SHP77 treated with DMSO at 0.1 percent for 48 hours (cell line): ENCODE results near the gene SNAPC4.
A peak's percentile ranks its signal among the peaks of the same experiment; 100 is the strongest.
"Not testable (repeated sequence)": the region's sequence is repeated elsewhere in the genome, so short reads cannot be mapped to it uniquely, and the experiment has no call there.

Source experiments
- DNase-seq: peaks from one replicate; lab custom pipeline; 2025; lab: John Stamatoyannopoulos, UW

SNAPC4 gene

GRCh38 chr9:136410500-136411287 lies 10.7 kb upstream of the SNAPC4 start, which contains the start of the genes ENTR1 and PMPCA:
ENTR1 (minus strand) TSS chr9:136410614; CDS start chr9:136410397, 217 bp downstream.
PMPCA (plus strand) TSS chr9:136410658; CDS start chr9:136410669, 11 bp downstream.
- DNase-seq, result peak; percentile 34

- no peak for DNase-seq
Observed at GRCh38 chr9:136409557-136410455, 9.8 kb upstream of the SNAPC4 start.

GRCh38 chr9:136407911-136408310 lies 7.9 kb upstream of the SNAPC4 start:
- DNase-seq, result no peak

DNA sequence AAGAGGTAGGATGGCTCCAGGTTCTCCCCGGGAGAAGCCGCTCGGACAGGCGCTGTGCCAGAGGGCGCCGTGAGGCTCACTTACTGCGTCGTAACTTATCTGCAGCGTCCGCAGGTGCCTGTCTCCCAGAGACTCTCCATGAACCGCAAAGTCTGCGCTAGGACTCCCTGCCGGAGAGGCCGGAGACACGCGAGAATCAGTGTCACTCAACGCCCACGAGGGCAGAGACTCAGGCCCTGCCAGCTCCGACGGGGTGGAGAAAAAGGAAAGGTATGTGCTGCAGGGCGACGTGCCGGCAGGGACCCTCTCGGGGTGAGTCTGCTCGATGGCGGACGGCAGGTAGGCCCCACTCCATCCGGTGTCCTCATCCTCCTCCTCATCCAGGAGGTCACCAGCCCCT lies 7.1 kb upstream of the SNAPC4 start:
- not testable (repeated sequence) for DNase-seq

DNA sequence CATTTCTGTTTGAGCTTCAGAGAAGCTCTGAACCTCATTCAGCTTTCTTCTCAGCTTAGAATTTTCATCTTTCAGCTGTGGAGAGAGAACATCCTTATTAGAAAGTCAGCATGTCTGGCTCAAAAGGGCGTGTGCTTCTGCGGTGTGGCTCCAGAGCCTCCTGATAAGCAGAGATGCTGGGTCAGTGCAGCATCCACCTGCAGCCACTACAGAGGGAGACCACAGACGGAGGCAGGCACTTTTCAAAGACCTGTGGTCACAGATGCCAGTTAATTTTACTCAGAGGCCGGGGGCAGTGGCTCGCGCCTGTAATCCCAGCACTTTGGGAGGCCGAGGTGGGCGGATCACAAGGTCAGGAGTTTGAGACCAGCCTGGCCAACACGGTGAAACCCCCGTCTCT lies 5.9 kb upstream of the SNAPC4 start:
- not testable (repeated sequence) for DNase-seq

- DNase-seq, result no peak
Observed at GRCh38 chr9:136405481-136405880, 5.5 kb upstream of the SNAPC4 start.

GRCh38 chr9:136404801-136405136 lies 4.8 kb upstream of the SNAPC4 start:
- DNase-seq, result no peak

DNA sequence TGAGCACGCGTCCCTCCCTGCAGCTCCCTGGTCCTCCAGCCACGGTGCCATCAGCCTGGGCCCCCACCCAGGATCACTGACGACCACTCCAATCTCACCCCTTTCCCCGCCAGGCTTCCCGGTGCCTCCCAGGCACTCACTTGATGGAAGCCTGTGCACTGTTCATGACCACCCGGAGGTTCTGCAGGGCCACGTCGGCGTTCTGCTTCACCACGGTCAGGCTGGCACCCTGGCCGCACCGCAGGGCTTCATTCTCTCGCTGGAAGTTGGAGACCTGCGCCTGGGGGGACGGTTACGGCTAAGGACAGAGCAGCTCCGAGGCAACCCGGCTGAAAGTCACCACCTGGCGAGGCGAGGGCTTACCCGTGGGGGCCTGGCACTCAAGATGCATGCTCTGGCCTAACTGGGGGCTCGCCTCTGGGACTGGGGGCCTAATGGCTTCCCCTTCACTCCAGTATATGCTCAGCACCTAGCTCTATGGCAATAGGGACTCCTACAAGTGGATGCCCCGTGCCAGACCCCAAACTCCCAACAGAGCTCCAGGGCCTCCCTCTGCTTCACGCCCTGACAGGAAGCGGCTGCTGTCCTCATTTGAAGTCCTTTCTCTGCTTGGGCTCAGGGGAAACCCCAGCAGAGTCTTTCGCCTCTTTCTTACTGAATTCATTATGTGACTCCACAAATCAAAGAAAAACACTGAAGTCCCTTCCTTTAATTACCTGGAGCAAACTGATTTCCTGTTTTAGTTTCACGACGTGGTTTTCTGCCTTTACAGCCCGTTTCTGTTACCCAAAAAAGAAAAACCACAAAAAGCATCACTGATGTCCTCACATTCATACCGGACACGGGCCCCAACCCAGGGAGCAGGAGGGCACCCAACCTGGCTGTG lies 4.2 kb upstream of the SNAPC4 start:
- DNase-seq, result no peak

DNA sequence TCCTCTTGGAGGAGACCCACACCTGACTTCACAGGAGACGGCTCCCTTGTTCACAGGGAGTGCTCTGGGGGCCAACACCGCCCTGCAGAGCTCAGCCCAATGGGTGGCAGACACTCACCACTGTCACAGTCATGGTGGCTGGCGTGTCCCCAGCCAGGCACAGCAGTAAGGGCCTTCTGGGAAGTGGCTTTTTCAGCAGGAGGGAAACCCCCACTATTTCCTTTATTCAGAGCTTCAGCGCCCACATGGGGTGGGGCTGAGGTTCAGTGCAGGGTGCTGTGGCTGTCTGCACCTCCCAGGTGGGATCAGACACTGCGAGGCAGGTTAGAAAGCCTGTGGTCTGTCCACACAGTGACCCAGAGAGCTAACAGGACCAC lies 3.6 kb upstream of the SNAPC4 start:
- DNase-seq, result no peak

DNA sequence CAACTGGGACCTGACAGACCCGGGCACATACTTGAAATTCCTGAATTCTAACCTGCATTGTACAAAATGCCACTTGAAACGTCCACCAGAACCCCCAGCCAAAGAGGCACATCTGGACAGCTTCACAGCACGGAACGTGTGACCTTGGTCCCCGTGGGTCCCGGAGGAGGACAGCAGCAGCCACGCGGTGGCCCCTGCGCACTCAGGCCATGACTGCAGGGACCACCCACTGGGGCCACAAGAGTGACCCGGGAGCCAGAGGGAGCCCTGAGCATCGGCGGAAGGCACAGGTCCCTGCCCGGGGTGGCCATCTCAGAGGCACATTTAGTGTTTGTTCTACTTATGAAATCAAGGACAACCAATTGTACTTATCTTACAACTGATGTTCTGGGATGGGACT lies 2.1 kb upstream of the SNAPC4 start:
- no peak for DNase-seq

DNA sequence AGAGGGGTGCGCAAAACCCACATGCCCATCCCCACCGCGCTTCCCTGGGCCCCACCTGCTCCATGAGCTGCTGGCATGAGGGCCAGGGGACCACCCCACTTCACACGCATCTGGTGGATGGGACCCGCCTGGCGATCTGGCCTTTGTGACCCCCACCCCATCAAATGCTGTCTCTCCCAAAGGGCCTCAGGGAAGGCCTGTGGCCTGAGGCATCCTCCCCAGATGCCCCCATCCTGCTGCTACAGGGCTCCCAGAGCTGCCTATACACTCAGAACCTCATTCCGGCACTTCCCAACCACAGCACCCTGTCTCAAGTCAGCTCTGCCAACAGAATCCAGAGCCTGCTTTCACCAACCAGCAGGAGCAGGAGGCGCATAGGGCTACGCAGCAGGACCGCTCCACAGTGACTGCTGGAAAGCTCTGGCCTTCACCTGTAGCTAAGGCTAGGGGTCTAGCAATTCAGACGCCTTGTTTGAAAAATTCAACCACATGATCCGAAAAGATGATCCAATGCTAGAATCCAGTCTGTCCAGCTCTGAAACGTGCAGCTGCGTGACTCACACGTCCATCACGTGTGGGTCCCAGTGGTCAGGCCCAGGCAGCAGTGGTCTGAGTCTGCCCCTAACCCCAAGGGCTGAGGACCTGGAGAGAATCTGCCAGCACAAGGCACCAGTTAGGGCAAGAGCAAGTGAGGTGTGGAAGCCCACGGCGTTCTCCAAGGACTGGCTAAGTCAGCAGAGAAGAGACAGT lies 1.4 kb upstream of the SNAPC4 start:
- DNase-seq, result no peak

- no peak for DNase-seq
Observed at GRCh38 chr9:136399176-136400037, 563 bp downstream of the SNAPC4 start.

DNA sequence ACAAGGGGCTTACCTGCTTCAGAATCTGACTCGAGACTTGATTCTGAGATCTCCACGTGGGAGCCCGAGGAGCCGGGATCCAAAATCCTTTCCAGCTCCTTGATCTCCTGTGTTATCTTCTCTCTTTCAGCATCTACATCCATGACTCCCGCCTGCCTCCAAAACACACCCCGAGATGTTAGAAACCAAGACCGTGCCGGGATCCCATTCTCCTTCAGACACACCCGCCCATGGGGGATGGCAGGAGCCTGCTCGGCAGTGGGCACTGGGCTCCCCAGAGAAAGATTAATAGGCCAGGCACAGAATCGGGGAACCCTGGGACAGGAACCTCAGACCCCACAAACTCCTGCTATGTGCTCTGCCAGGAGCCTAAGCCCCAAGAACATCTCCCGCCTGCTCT lies 1.7 kb downstream of the SNAPC4 start:
- DNase-seq, result no peak

DNA sequence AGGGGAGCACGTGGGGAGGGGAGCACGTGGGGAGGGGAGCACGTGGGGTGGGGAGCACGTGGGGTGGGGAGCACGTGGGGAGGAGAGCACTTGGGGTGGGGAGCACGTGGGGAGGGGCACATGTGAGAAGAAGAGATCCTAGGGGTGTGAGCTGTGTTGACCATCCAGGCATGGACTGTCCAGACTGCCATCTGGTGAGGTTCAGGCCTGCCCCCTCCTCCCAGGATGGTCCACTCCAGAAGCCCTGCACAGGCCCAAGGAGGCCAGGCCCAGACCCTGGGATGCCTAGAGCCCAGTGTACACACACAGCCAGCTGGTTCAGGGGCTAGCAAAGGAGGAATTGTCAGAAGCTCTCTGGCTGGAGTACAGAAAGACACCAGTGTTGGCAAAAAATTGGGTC lies 2.3 kb downstream of the SNAPC4 start:
- DNase-seq, result no peak

DNA sequence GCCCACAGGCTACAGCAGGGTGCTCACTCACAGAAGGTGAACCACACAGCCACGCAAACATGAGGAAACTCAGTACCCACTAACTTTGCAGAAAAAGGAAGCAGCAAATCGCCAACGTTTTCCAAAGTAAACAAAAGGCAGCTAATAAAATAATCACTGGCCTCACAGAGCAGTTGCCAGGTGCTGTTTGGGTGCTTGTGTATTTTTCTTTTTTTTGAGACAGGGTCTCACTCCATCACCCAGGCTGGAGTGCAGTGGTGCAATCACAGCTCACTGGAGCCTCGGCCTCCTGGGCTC lies 3.8 kb downstream of the SNAPC4 start:
- DNase-seq, result no peak

DNA sequence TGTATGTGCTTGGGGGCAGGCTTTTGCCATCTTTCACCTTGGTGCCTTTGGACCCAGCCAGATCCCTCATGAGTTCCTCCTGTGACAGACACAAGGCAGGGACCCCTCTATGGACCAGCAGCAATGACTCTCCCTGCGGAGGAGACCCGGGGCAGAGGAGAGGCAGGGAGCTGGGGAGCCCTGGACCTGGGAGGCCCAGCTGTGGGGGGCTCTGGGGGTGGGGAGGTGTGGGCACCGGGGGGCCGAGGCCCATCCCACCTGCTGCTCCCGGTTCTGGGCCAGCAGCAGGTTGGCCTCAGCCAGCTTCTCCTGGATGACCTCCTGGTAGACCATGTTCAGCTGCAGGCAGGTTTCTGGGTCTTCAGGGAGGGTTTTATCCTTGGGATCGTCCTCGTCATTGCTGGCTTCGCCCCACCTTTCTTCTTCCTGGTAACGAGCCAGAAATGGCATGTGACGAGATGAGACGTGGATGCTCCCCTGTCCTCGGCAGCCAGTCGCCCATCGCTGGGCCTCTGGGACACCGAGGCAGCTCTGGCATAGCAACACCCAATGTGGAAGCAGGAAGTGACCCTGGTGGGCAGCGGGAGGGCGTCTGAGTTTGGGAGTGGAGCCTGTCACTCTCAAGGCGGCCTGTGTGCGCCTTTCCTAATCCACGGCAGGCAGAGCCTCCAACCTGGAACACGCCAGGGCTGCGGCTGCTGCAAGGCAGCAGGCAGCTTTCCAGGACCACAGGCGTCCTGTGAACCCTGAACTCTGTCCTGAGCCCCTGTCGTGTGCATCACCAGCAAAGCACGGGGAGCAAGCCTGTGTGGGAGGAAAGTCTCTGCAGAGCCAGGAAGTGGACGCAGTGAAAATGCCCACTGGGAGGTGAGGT lies 4.4 kb downstream of the SNAPC4 start:
- no peak for DNase-seq

DNA sequence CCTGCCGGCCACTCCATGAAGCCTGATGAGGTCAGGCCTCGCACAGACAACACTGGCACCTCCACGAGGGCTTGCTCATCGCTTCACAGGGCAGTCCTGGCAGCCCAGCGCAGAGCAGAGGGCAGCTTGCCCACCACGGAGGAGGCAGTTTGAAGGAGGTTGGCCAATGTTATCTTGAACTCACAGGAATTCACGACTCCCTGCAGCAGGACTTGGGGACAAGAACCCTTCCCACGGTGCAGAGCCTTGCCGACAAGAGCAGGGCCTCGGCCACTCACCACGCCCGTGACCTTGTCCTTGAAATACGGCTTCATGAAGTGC lies 5.0 kb downstream of the SNAPC4 start:
- DNase-seq, result no peak

GRCh38 chr9:136394312-136395019 lies 5.5 kb downstream of the SNAPC4 start:
- DNase-seq, result no peak

- DNase-seq, result no peak
Observed at GRCh38 chr9:136393531-136393930, 6.4 kb downstream of the SNAPC4 start.
